Activated naive CD4-positive, alpha-beta T cell treated with anti-CD3 and anti-CD28 coated beads, Interleukin-2, amount 50 U/mL, for 24 hours (primary cell): ENCODE results near the gene CCDC28B.

Experiments
- H3K27ac Mint-ChIP-seq: one replicate; pipeline ENCODE4 v1.8.0; 2021; ENCODE audit warnings: mild to moderate bottlenecking, mixed read lengths
- H3K27me3 Mint-ChIP-seq: one replicate; pipeline ENCODE4 v1.8.0; 2021; ENCODE audit warnings: mixed read lengths
- H3K36me3 Mint-ChIP-seq: one replicate; pipeline ENCODE4 v1.8.0; 2021; ENCODE audit warnings: mixed read lengths
- H3K4me1 Mint-ChIP-seq: one replicate; pipeline ENCODE4 v1.8.0; 2021; ENCODE audit warnings: mixed read lengths
- H3K4me3 Mint-ChIP-seq: one replicate; pipeline ENCODE4 v1.8.0; 2021; ENCODE audit warnings: mild to moderate bottlenecking, mixed read lengths
- H3K9me3 Mint-ChIP-seq: one replicate; pipeline ENCODE4 v1.8.0; 2021; ENCODE audit warnings: mixed read lengths

CCDC28B gene

DNA sequence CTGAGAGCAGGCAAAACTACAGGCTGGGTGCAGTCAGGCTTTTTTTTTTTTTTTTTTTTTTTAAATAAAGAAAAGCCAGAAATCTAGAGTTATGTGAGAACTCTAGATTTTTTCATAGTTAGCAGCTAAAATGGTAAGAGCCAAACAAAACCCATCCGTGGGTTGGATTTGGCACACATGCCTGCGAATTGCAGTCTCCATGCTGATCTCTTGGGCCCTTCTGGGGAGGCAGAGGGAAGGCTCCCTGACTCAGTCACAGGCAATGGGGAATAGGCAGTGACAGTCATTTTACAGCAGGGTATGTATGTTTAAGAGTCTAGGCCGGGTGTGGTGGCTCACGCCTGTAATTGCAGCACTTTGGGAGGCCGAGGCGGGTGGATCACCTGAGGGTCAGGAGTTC is 18.3 kb upstream of the CCDC28B start:
- Mint-ChIP-seq H3K4me1 (peaks cover 64% of the 10 kb centered on the region), H3K27ac (peak overlapping the region; percentile 68), H3K9me3 (no peaks in the 10 kb centered on the region), H3K4me3 (peak overlapping the region; percentile 97), H3K36me3 (peaks cover 35% of the 10 kb centered on the region), H3K27me3 (no peaks in the 10 kb centered on the region)

DNA sequence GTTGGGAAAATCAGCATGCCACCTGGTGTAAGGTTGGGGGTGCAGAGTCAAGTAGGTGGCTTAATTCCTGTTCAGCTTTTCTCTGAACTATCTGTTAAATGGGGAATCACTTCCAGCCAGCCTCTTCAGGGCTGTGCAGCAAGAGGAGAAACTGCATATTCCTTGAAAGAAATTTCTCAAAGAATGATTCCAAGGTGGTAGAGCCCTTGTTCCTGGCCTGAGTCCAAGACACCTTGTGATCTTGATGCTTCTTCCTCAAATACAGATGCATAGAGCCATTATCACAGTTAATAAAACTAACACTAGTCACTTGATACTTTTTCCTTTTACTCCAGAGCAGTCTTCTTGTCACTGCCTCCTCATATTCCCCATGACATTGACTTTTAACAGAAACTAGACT is 15.7 kb upstream of the CCDC28B start:
- Mint-ChIP-seq H3K4me1 (peaks cover 50% of the 10 kb centered on the region), H3K36me3 (peaks cover 37% of the 10 kb centered on the region), H3K27me3 (no peaks in the 10 kb centered on the region), H3K4me3 (peak overlapping the region; percentile 64), H3K9me3 (no peaks in the 10 kb centered on the region), H3K27ac (peak overlapping the region; percentile 74)

DNA sequence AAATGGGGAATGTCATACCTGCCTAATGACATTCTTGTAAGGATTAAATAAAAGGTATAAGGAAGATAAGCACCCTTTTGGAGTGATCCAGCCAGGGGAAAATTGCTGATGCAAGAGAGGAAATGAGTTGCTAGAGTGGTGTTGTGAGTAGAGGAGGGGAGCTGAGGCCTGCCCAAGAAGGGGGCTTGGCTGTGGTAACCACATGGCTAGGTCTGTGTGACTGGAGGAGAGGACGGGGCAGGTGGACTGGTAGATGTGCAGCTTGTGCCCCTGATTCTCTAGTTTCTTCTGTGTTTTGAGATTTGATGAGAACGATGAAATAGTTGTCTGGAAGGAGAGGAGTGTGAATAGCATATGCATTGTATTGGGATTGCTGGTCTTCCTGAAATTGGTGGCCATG is 14.3 kb upstream of the CCDC28B start:
- H3K4me1 Mint-ChIP-seq, result peaks cover 40% of the 10 kb centered on the region

DNA sequence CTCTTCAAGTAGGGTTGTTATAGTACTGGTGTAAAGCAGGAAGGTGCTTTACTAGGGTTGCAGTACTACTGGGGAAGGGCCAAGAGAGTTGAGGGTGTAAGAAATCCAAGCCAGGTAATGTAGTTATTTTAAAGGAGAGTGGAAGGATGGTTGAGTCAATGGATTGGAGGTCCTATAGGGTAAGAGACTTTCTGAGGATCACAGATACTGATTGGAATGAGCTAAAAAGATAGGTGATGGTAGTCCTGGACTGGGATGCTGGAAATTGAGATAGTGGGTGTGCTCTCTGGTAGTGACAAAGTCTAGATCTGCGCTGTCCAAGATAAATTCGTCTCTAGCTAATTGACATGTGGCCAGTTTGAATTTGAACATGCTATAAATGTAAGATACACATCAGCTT is 13.9 kb upstream of the CCDC28B start:
- peaks cover 27% of the 10 kb centered on the region for H3K36me3 Mint-ChIP-seq
- peaks cover 36% of the 10 kb centered on the region for H3K4me1 Mint-ChIP-seq
- H3K27me3 Mint-ChIP-seq, result no peaks in the 10 kb centered on the region
- no peaks in the 10 kb centered on the region for H3K9me3 Mint-ChIP-seq
- H3K4me3 Mint-ChIP-seq, result peak overlapping the region; percentile 51
- peak overlapping the region; percentile 94 for H3K27ac Mint-ChIP-seq

More for the DNA sequence above, 14.3 kb upstream of the CCDC28B start:
- no peaks in the 10 kb centered on the region for H3K27me3 Mint-ChIP-seq
- peak overlapping the region; percentile 94 for H3K27ac Mint-ChIP-seq
- peak overlapping the region; percentile 51 for H3K4me3 Mint-ChIP-seq
- H3K36me3 Mint-ChIP-seq, result peaks cover 29% of the 10 kb centered on the region
- H3K9me3 Mint-ChIP-seq, result no peaks in the 10 kb centered on the region

DNA sequence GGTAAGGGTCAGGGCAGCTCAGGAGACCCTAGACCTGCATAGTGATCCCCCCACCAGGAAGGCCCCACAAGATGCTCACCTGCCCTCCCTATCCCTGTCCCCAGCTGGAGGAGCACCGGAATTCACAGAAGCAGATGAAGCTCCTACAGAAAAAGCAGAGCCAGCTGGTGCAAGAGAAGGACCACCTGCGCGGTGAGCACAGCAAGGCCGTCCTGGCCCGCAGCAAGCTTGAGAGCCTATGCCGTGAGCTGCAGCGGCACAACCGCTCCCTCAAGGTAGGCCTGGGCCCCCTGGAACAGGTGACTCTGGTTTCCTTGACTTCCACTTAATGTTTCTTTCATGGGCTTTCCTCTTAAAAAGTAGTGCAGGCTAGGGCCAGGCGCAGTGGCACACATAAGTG is 12.5 kb upstream of the CCDC28B start:
- Mint-ChIP-seq H3K36me3 (peaks cover 30% of the 10 kb centered on the region), H3K27me3 (no peaks in the 10 kb centered on the region)

DNA sequence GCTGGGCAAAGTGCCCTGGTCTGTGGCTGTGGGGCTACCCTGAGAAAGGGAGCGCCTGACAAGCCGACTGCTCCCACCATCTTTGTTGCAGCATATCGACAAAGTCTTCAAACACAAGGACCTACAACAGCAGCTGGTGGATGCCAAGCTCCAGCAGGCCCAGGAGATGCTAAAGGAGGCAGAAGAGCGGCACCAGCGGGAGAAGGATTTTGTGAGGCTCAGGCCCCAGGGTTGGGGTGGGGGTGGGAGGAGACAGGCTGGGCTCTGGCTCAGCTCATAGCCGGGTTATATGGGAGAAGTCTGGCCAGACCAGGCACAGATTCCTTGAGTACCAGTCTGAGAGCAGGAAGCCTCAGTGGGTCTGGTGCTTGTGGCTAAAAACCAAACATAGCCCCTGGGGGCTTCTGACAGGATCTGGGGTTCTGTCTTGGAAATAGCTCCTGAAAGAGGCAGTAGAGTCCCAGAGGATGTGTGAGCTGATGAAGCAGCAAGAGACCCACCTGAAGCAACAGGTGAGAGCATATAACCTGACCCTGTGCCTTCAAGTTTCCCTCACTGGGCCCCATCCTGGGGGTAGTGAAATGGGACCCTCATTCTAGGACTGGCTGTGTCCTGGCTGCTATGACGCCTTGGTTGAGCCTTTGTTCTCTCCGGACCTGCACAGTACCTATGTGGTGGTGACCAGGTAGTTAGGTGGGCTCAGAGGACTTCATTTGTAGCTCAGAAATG is 8.0 kb upstream of the CCDC28B start:
- Mint-ChIP-seq H3K27me3 (no peaks in the 10 kb centered on the region), H3K36me3 (peaks cover 21% of the 10 kb centered on the region), H3K4me1 (peaks cover 37% of the 10 kb centered on the region), H3K4me3 (no peak overlapping the region), H3K9me3 (no peaks in the 10 kb centered on the region), H3K27ac (peak overlapping the region; percentile 32)

More for the DNA sequence above, 12.5 kb upstream of the CCDC28B start:
- Mint-ChIP-seq H3K27ac (no peak overlapping the region), H3K4me1 (peaks cover 24% of the 10 kb centered on the region), H3K4me3 (no peak overlapping the region), H3K9me3 (no peaks in the 10 kb centered on the region)

DNA sequence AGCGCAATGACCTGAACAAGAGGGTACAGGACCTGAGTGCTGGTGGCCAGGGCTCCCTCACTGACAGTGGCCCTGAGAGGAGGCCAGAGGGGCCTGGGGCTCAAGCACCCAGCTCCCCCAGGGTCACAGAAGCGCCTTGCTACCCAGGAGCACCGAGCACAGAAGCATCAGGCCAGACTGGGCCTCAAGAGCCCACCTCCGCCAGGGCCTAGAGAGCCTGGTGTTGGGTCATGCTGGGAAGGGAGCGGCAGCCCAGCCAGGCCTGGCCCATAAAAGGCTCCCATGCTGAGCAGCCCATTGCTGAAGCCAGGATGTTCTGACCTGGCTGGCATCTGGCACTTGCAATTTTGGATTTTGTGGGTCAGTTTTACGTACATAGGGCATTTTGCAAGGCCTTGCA is 5.4 kb upstream of the CCDC28B start:
- no peaks in the 10 kb centered on the region for H3K27me3 Mint-ChIP-seq
- H3K4me1 Mint-ChIP-seq, result peaks cover 51% of the 10 kb centered on the region
- no peak overlapping the region for H3K27ac Mint-ChIP-seq
- no peak overlapping the region for H3K4me3 Mint-ChIP-seq
- H3K9me3 Mint-ChIP-seq, result no peaks in the 10 kb centered on the region
- H3K36me3 Mint-ChIP-seq, result peaks cover 21% of the 10 kb centered on the region

DNA sequence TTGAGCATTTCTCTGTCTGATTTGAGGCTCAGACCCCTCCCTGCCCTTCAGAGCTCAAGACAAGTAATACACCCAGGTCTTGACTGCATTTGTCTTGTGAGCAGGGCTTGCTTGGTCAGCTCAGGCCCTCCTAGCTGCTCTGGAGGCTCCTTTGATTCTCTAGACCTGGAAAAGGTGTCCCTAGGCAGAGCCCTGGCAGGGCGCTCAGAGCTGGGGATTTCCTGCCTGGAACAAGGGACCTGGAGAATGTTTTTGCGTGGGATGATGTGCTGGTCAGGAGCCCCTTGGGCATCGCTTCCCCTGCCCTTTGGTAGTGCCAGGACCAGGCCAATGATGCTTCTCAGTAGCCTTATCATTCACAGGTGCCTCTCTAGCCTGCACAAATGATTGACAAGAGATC is 4.9 kb upstream of the CCDC28B start:
- Mint-ChIP-seq H3K4me1 (peaks cover 57% of the 10 kb centered on the region), H3K27ac (no peak overlapping the region), H3K4me3 (no peak overlapping the region), H3K36me3 (peaks cover 21% of the 10 kb centered on the region), H3K9me3 (no peaks in the 10 kb centered on the region), H3K27me3 (no peaks in the 10 kb centered on the region)

DNA sequence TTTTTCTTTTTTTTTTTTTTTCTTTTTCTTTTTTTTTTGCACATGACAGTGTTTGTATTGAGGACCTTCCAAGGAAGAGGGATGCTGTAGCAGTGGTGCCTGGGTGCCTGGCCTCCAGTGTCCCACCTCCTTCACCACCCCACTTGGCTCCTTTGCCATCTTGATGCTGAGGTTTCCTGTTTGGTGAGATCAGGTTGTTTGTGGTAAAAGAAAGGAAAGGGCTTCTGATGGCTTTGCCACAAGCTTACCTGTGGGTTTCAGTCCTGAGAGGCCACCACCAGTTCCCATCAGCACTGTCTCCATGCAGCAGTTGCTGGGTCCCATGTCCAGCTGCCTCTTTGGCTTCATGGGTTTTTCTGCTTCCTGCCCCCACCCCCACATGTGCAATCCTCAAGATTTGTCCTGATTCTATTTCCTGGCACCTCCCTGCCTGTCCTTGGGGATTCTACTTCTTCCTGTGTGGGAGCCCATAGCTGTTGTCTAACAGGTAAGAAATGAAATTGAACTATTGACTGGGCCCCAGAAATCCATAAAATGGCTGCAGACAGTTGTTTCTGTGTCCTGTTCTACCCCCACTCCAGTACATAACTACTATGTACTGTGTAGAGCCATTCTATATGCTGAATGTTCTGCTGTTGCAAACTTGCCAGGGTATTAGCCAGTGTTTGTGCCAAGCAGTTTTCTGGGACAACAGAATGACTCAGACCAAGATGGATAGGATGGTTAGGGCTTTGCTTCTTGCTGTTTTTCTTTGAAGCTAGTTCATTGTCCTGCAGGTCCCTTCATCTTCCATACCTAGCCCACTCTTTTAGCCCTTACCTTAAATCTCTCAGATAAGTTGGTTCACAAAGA is 4.2 kb upstream of the CCDC28B start:
- Mint-ChIP-seq H3K9me3 (no peaks in the 10 kb centered on the region), H3K27me3 (no peaks in the 10 kb centered on the region), H3K27ac (no peak overlapping the region), H3K36me3 (peaks cover 21% of the 10 kb centered on the region), H3K4me3 (peak overlapping the region; percentile 6), H3K4me1 (peaks cover 57% of the 10 kb centered on the region)

DNA sequence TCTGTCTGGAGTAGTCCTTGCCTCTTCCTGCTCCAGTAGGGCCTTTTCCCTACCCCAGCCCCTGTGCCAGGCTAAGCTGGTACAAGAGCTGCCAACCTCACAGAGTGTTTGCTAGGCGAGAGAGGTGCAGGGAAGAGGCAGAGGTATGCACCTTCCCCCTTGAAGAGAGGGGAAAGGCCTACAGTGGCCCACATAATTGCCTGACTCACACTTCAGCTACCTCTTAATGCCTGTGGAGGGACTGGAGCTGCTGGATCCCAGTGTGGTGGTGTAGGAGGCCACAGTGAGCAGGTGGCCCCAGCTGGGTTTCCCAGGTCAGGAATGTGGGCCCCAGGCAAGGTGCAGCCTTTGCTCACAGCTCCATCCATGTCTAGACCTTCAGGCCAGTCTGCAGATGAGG is 3.3 kb upstream of the CCDC28B start:
- H3K27me3 Mint-ChIP-seq, result no peaks in the 10 kb centered on the region
- peaks cover 15% of the 10 kb centered on the region for H3K36me3 Mint-ChIP-seq
- H3K27ac Mint-ChIP-seq, result no peak overlapping the region
- no peak overlapping the region for H3K4me3 Mint-ChIP-seq
- no peaks in the 10 kb centered on the region for H3K9me3 Mint-ChIP-seq
- peaks cover 66% of the 10 kb centered on the region for H3K4me1 Mint-ChIP-seq

DNA sequence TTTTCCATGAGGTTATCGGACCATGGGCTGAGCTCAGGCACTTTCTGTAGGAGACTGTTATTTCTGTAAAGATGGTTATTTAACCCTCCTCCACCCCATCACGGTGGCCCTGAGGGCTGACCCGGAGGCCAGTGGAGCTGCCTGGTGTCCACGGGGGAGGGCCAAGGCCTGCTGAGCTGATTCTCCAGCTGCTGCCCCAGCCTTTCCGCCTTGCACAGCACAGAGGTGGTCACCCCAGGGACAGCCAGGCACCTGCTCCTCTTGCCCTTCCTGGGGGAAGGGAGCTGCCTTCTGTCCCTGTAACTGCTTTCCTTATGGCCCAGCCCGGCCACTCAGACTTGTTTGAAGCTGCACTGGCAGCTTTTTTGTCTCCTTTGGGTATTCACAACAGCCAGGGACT is 2.6 kb upstream of the CCDC28B start:
- Mint-ChIP-seq H3K4me1 (peaks cover 73% of the 10 kb centered on the region), H3K27me3 (no peaks in the 10 kb centered on the region), H3K36me3 (peaks cover 12% of the 10 kb centered on the region), H3K9me3 (no peaks in the 10 kb centered on the region), H3K4me3 (no peak overlapping the region), H3K27ac (no peak overlapping the region)

DNA sequence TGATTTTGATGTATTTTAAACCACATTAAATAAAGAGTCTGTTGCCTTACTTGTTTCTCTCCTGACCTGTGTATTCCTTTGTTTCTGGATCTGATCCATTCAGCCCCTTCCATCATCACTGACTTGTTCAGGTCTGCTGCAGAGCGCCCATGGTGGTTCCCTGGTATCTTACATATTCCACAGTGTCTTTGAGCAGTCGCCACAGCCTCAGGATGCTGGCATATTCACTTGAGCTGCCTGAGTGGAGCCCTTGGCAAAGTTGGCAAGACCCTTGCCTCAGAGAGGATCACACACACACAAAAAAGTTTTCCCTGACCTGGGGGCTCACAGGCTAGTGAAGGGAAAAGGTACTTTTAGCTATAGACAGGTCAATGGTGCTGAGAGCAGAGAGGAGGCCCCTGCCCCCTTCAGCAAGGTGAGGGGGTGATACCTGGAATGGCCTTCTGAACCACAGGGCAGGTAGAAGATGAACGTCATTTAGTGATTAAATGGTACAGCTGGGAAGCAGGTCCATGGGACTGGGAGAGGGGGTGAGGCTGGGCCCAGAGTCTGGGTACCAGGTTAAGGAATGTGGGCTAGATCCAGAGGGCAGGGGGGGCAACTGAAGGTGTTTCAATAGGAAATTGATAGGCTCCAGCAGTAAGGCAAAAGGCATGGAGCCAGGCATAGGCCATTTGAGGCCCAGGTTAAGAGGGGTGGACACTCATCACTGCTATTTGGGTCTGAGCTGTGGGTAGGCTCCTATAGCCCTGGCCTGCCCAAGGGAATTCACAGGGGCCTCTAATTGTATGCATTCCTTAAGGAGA is 2.0 kb upstream of the CCDC28B start:
- no peaks in the 10 kb centered on the region for H3K9me3 Mint-ChIP-seq
- peaks cover 7% of the 10 kb centered on the region for H3K36me3 Mint-ChIP-seq
- peaks cover 77% of the 10 kb centered on the region for H3K4me1 Mint-ChIP-seq
- no peak overlapping the region for H3K27ac Mint-ChIP-seq
- H3K4me3 Mint-ChIP-seq, result peak overlapping the region; percentile 41
- H3K27me3 Mint-ChIP-seq, result no peaks in the 10 kb centered on the region

DNA sequence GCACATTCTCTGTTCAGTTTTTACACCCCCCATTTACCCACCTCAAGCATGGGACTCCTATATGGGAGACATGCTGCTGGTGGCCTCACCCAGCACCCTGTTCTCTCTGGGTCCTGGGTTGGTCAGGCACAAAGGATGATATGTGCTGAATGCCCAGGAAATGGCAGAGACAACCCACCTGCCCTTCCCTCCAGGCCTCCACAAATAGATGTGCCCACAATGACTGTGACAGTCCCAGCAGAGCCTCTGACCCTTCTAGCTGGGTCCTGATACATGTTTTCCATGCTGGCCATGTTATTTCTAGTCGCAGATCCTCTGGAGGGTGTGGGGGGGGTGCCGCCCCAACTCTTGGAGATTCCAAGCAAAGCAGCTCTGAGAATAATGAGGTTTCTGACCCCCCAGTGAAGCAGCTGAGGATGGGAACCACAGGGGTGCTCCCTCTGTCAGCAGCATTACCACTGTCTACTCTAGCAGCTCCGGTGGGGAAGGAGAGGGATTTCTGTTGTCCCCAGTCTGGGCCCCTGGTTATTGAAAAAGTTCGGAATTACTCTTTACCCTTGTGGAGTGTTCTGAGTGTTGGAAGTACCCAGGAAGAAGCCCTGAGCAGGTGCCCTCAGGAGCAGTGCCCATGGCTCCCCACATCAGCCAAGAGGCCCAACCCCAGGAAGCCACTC is 1.2 kb upstream of the CCDC28B start:
- H3K4me3 Mint-ChIP-seq, result no peak overlapping the region

DNA sequence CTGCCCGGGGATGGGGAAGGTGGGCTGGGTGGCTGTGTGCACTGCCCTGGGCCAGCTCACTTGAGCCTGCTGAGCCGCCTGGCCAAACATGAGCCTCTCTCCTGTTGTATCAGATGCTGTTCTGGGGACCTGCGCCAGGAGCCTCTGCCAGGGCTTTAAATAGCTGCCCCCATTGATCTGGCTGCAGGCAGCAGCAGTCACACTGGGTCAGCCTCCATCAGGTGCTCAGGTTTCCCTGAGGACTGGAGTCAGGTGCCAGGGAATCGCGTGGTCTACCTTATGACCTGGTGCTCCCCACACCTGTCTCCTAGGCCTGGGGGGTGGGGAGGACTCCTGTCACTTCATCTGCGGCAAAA is 700 bp upstream of the CCDC28B start:
- Mint-ChIP-seq H3K9me3 (no peaks in the 10 kb centered on the region), H3K27ac (no peak overlapping the region), H3K27me3 (no peaks in the 10 kb centered on the region), H3K4me3 (peak overlapping the region; percentile 26), H3K4me1 (peaks cover 72% of the 10 kb centered on the region), H3K36me3 (peaks cover 4% of the 10 kb centered on the region)

More for the DNA sequence above, 1.2 kb upstream of the CCDC28B start:
- H3K4me1 Mint-ChIP-seq, result peaks cover 74% of the 10 kb centered on the region
- no peaks in the 10 kb centered on the region for H3K9me3 Mint-ChIP-seq
- H3K36me3 Mint-ChIP-seq, result peaks cover 6% of the 10 kb centered on the region
- H3K27me3 Mint-ChIP-seq, result no peaks in the 10 kb centered on the region
- no peak overlapping the region for H3K27ac Mint-ChIP-seq
